Chondrocyte (in vitro differentiated cells): ENCODE measurements around the gene CACNB2. TPM values are rescaled to one million over a fixed set of nuclear protein-coding genes. Genes with fewer than 3 reads are reported as not detected.

ENCODE experiments used
- DNase-seq: peaks from one replicate; pipeline ENCODE4 v3.0.0; 2021; ENCODE audit warnings: mixed read lengths, low spot score
- H3K27ac Mint-ChIP-seq: one replicate; pipeline ENCODE4 v1.8.0; 2021; ENCODE audit warnings: mild to moderate bottlenecking, moderate library complexity, mixed read lengths; ENCODE audit not compliant: unreplicated experiment
- H3K27me3 Mint-ChIP-seq: 2 replicates; pipeline ENCODE4 v1.8.0; 2021; ENCODE audit warnings: low read depth, mixed read lengths
- H3K36me3 Mint-ChIP-seq: 2 replicates; pipeline ENCODE4 v1.8.0; 2021; ENCODE audit warnings: low read depth, mixed read lengths
- H3K4me1 Mint-ChIP-seq: 2 replicates; pipeline ENCODE4 v1.8.0; 2021; ENCODE audit warnings: low read depth, mild to moderate bottlenecking, mixed read lengths
- H3K4me3 Mint-ChIP-seq: one replicate; pipeline ENCODE4 v1.8.0; 2021; ENCODE audit warnings: mild to moderate bottlenecking, moderate library complexity, mixed read lengths; ENCODE audit not compliant: unreplicated experiment
- H3K9me3 Mint-ChIP-seq: 2 replicates; pipeline ENCODE4 v1.8.0; 2021; ENCODE audit warnings: low read depth, mixed read lengths
- CTCF ChIP-seq: fragments of 200-600 bp; sonication (generic); IDR thresholded peaks from 2 replicates; pipeline ENCODE4 v1.5.0; 2021; ENCODE audit warnings: antibody characterized with exemption, mild to moderate bottlenecking, moderate library complexity
- total RNA-seq: library from RNA; stranded (reverse); gene quantifications from 3 replicates; pipeline ENCODE4 v1.2.1, GENCODE V29; 2021

CACNB2 gene
- total RNA-seq, 1 donor from 2014 or later = 0.25 TPM

- peaks cover 11% of the 10 kb centered on the region for H3K9me3 Mint-ChIP-seq
- H3K27me3 Mint-ChIP-seq = peaks cover 20% of the 10 kb centered on the region
- no peak overlapping the region for H3K27ac Mint-ChIP-seq
- H3K36me3 Mint-ChIP-seq = no peaks in the 10 kb centered on the region
- H3K4me1 Mint-ChIP-seq = peaks cover 5% of the 10 kb centered on the region
- H3K4me3 Mint-ChIP-seq = no peak overlapping the region
- DNase-seq = no peak
- no peak for TF ChIP-seq CTCF
Measured at GRCh38 chr10:18323916-18324315, 183.7 kb downstream of the CACNB2 start.

GRCh38 chr10:18325410-18325809 is 185.2 kb downstream of the CACNB2 start:
- Mint-ChIP-seq H3K27me3 (peaks cover 19% of the 10 kb centered on the region), H3K4me3 (no peak overlapping the region), H3K36me3 (no peaks in the 10 kb centered on the region), H3K4me1 (peaks cover 5% of the 10 kb centered on the region), H3K27ac (no peak overlapping the region), H3K9me3 (peaks cover 1% of the 10 kb centered on the region)
- no peak for TF ChIP-seq CTCF
- DNase-seq = no peak

- no peaks in the 10 kb centered on the region for H3K9me3 Mint-ChIP-seq
- no peak for TF ChIP-seq CTCF
- H3K36me3 Mint-ChIP-seq = no peaks in the 10 kb centered on the region
- H3K27me3 Mint-ChIP-seq = peaks cover 15% of the 10 kb centered on the region
- H3K4me3 Mint-ChIP-seq = no peak overlapping the region
- H3K27ac Mint-ChIP-seq = no peak overlapping the region
- H3K4me1 Mint-ChIP-seq = peaks cover 5% of the 10 kb centered on the region
- DNase-seq = no peak
Measured at GRCh38 chr10:18325889-18326531, 185.8 kb downstream of the CACNB2 start.

- no peak for TF ChIP-seq CTCF
- Mint-ChIP-seq H3K27ac (no peak overlapping the region), H3K36me3 (no peaks in the 10 kb centered on the region), H3K9me3 (no peaks in the 10 kb centered on the region), H3K27me3 (peaks cover 12% of the 10 kb centered on the region), H3K4me3 (no peak overlapping the region), H3K4me1 (peaks cover 5% of the 10 kb centered on the region)
- no peak for DNase-seq
Measured at GRCh38 chr10:18328941-18329340, 188.7 kb downstream of the CACNB2 start.

GRCh38 chr10:18332048-18332447 is 191.8 kb downstream of the CACNB2 start:
- Mint-ChIP-seq H3K27me3 (peaks cover 8% of the 10 kb centered on the region), H3K4me1 (no peaks in the 10 kb centered on the region), H3K27ac (no peak overlapping the region), H3K36me3 (no peaks in the 10 kb centered on the region), H3K9me3 (no peaks in the 10 kb centered on the region), H3K4me3 (no peak overlapping the region)
- TF ChIP-seq CTCF = no peak
- no peak for DNase-seq
